ENCODE data around the gene AK6.
"Not testable (repeated sequence)": the region's sequence is repeated elsewhere in the genome, so short reads cannot be mapped to it uniquely, and the experiment has no call there.

AK6 gene

DNA sequence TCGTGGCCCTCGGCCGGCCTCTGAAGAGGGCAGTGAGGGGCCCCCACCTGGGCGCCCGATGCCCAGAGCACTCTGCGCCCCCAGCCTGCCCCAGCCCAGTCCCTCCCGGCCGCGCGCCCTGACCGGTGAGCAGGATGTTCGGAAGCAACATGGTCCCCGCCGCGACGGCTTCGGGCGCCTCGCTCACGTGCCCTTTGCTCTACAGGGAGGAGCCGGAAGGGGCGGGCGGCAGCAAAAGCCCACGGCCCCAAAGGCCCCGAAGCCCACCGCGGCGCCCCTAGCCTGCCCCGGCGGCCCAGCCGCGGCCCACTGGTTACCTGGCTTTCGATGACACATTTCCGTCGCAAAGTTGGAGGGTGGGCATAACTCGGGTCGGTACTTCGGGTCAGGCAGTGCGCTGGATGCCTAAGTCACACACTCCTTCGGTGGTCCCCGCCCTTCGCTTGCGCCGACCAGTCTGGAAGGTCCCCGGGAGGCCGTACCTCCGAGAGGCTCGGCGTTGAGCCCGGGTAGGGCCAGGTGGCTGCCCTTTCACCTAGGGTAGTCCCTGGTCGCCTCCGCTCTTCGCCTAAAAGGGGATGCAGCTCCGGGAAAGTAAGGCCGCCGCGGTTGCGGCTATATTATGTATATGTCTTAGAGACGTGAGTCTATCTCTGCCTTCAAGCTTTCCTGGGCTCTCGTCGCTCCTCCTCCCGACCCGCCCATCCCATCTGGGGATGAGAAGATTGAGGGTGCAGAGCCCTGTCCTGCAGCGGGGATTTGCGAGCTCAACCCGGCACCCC, at the start of gene AK6, which contains the start of the genes RAD17 and TAF9:
TSS of gene AK6 (minus strand) at position 181 of the 782 bp plus-strand sequence. CDS start at position 151, 30 bp downstream.
TSS of gene RAD17 (plus strand) at position 479 of the 782 bp plus-strand sequence. CDS start 2,391 bp downstream, outside the sequence.
TSS of gene TAF9 (minus strand) at position 181 of the 782 bp plus-strand sequence. CDS start 3,783 bp downstream, outside the sequence.
- DNase-seq (ENCODE audit: low spot score), result peak; percentile 94

DNA sequence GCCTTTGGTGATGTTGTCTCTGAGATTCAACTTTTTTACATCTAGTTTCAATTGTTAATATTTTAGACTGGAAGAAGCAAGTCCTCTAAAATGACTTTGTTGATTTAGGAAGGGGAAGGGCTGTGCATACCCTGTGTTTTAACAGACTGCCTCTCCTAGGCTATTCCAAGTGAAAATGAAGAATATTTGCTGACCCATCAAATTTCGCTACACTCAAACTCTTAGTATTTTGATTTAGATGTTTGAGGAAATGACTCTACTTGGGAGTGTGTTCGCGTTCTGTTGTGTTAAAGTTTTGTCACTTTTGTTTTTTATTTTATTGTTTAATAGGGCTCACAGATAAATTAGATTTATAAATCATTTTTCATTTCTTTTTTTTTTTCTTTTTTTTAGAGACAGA, 49.2 kb upstream of the AK6 start:
- DNase-seq (ENCODE audit: low spot score), result no peak

DNA sequence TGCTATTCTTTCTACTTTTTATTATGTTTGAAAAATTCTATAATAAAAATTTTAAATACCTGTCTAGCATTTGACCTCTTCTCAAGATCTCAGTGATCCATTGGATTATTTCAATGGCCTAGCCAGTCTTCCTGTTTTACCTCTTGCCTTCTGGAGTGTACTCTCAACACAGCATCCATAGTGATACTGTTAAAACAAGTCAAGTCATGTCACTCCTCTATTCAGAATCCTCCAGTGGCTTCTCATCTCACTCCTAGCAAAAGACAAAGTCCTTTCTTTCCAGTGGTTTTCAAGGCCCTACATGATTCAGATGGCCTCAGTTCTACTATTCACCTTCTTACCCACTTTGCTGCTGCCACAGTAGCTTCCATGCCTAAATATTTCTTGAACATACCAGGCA, 47.4 kb upstream of the AK6 start:
- no peak for DNase-seq (ENCODE audit: low spot score)

DNA sequence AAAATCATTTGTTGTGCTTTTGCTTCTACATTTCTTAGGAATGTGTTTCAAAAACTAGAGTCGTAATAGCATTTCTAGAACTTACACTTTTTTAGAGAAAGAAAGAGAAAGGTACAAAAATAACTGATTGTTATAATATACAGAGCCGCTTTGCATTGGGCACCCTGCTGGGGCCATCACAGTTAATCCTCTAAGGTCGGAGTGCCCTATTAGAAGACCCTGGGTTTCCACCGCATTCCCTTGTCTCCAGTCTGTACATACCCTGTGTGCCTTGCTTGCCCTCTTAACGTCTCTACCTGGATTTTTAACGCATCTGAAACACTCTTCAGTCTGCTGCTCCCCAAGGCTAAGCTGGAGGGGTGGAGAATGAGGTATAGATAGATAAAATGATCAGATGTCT, 46.9 kb upstream of the AK6 start:
- DNase-seq (ENCODE audit: low spot score), result no peak

DNA sequence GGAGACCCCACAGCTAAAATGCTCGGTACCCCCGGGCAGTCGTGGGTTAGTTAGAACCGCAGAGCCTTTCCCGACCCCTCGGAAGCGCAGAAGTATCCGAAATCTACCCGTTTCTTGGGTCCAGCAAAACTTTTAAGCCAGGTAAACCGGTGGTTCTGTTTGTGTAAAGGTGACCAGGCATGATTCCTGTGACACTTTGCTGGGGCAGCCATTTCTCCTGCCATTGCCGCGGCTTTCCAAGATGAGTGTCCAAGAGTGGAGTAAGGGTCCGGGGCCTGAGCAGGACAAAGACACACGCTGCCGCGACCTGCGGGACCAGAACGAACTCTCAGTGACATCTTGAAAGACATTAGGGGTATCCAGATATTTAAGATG, 46.3 kb upstream of the AK6 start:
- no peak for DNase-seq (ENCODE audit: low spot score)

DNA sequence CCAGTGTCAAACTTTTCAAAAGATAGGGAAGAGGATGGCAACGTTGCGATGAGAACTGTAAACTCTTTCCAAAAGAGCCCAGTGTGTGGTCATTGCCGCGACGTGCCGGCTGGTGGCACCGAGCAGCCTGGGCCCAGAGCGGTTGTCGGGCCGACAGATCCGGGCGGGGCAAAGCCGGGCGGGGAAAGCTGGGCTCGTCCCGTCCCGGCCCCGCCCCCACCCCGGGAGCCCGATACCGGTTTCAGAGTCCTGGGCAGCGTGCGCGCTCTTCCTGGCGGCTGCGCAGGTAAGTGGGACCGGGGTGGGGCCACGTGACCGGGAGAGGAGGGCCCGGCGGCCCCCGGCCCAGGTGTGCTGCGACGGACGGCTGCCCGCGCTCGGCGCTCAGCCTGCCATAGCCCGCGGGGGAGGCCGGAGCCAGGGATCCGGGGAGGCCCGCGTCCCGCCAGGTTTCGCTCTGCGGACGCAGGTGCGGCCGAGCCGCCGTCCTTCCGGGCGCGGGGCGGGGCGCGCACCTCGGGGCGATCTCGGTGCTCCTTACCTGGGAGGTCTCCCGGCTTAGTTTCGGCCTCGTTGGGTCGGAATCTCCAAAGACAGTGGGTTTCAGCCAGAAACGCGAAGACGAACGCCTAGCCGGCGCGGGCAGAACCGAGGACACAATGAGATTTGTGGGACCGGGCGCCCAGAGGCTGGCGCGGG, 45.7 kb upstream of the AK6 start, which contains the start of gene MARVELD2:
TSS of gene MARVELD2 (plus strand) at position 232 of the 699 bp plus-strand sequence. CDS start 4,270 bp downstream, outside the sequence.
- peak; percentile 73 for DNase-seq (ENCODE audit: low spot score)

DNA sequence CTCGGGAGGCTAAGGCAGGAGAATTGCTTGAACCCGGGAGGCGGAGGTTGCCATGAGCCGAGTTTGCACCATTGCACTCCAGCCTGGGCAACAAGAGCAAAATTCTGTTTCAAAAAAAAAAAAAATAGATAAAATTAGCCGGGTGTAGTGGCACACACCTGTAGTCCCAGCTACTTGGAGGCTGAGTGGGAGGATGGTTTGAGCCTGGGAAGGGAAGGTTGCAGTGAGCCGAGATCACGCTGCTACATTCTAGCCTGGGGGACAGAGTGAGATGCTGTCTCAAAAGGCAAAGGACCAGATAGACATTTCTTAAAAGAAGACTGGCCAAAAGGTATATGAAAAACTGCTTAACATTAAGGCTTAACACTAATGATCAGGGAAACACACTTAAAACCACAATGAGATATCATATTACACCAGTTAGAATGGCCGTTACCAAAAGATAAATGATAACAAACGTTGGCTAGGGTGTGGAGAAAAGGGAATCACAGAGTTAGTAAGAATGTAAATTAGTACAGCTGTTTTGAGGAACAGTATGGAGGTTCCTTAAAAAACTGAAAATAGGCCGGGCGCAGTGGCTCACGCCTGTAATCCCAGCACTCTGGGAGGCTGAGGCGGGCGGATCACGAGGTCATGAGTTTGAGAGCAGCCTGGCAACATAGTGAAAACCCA, 35.5 kb upstream of the AK6 start:
- no peak for DNase-seq (ENCODE audit: low spot score)

DNA sequence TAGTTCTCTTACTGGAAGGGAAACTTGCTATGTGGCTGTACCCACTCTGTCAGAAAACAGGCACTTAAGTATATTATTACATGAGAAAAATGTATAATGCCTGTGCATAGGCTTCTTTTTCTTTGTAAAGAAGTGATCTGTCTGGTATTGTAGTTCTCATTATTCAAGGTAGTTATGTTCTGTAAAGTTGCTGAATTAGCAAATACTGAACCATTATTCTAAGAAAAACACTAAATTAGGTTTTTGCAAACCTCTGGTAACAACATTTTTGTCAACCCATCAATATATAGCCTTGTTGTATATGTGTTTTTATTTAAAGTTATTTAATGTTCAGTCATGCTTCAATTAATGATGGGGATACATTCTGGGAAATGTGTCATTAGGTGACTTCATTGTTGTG, 9.1 kb upstream of the AK6 start:
- DNase-seq (ENCODE audit: low spot score), result no peak

DNA sequence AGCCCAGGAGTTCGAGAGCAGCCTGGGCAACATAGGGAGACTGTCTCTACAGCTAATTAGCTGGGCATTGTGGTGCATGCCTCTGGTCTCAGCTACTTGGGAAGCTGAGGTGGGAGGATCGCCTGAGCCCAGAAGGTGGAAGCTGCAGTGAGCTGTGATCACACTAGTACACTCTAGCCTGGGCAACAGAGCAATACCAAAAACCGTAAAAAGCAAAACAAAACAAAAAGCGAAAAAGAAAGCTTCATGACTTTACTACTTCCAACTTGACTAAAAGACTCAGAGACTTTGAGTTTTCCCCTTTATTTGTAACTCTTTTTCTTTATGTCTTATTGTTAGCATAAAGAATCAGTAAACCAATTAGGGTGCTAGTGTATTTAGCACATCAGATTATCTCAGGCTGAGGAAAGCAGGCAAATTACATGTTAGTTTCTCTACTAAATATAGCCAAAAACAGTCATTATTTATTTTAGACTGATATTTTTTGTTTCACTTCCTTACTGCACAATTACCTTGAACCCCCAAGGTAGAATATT, 5.7 kb upstream of the AK6 start:
- DNase-seq (ENCODE audit: low spot score), result no peak

DNA sequence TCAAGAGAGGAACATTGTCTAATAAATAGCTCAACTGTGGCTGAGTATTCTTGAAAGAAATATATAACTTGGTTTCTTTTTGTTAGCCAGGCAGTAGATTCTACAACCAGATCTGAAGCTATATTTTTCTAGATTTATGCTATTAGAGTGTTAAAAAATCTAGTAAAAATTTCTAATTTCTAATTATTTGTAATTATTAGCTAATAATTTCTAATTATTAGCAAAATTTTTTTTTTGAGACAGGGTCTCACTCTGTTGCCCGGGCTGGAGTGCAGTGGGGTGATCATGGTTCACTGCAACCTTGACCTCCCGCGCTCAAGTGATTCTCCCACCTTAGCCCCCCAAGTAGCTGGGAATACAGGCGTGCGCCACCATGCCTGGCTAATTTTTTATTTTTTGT, 3.1 kb upstream of the AK6 start:
- no peak for DNase-seq (ENCODE audit: low spot score)

DNA sequence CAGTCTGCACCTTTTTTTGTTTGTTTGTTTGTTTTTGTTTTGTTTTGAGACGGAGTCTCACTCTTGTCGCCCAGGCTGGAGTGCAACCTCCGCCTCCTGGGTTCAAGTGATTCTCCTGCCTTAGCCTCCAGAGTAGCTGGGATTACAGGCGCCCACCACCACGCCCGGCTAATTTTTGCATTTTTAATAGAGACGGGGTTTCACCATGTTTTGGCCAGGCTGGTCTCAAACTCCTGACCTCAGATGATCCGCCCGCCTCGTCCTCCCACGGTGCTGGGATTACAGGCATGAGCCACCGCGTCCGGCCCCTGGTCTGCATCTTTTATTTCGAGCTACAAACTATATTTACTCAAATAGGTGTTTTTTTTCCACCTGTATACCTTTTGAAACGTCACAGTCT, 1.0 kb upstream of the AK6 start:
- DNase-seq (ENCODE audit: low spot score), result not testable (repeated sequence)

DNA sequence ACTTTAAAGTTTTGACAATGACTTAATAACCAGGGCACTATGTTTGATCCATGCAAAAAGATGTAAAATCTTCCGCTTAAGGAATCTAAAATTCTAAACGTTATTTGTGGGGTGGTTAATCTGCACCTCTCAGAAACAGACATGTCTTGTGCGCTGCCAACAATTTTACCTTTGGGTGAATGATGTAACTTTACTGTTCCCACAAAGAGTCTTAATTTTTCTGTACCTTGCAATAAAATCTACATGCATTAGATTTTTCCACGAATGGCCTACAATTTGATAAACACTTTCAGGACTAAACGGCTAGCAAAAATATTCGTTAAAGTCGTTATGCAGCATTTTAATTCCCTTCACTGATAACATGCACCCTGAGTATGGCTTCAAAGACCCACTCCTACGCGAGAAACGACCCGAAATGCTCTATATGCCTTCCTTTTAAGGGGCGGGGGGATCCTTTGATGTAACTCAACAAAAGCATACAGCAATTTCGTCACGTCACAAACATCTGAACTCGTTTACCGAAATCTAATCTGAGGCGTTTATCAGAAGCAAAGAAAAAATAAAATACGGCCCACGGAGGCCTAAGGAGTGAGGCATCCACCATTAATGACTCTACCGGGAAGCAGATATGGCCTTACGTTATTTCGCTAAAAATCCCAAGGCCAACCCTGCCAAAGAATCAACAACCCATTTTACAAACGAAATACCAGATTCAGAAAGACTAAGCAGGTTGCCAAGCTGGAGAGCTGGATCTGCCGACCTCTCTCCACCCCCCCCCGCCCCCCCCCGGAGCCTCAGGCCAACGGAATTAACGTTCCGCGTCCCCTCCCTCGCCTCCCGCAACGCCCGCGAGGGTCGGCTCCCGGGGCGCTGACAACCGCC, 621 bp downstream of the AK6 start:
- peak; percentile 65 for DNase-seq (ENCODE audit: low spot score)

DNA sequence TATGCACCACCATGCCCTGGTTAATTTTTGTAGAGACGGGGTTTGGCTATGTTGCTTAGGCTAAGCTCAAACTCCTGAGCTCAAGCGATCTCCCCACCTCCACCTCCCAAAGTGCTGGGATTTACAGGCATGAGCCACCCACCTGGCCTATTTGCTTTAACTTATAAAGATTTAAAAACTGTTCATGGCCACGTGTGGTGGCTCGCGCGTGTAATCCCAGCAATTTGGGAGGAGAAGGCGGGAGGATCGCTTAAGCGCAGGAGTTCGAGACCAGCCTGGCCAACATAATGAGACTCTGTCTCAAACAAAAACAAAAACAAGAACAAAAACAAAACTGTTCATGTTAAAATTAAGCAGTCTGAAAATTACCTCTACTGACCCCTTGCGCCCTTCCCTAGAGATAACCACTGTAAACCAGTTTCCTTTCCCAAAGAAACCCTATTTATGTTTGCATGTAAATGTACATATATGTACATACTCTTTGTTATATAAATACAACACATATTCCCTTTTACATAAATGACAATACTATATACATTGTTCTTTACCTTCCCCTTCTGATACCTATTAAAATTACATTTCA, 1.5 kb downstream of the AK6 start:
- DNase-seq (ENCODE audit: low spot score), result peak; percentile 32

DNA sequence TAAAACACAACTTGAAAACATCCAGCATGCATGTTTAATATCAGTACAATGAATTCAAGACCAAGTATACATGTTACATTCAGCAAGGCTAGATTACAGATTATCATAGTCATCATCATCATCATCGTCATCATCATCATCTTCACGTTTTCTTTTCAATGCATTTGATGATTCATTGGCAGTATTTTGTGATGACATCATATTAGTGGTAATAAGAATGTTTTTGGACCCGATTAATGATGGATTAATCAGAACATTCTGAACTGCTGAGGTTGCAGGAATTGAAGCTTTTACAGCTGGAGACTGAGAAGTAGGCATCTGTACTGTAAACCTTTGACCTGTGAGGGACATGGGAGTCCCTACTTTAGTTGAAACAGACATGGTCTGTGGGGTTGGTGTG, 4.5 kb downstream of the AK6 start:
- no peak for DNase-seq (ENCODE audit: low spot score)

DNA sequence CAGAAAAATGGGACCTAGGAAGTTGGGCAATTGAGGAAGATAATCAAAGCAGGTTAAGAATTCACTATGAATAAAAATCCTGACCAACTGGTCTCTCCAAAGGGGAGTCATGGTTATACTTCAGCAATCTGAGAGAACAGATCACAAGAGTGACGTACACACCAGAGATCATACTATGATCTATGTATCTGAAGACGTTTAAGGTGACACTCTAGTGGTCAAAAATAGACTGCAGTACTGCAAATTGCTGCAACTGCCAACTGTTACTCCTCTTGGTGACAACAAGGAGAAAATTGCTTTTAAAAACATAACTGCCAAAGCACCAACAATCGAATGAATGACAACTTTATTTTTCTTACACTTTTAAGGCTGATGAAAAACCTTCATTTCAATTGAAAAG, 4.9 kb downstream of the AK6 start:
- no peak for DNase-seq (ENCODE audit: low spot score)

DNA sequence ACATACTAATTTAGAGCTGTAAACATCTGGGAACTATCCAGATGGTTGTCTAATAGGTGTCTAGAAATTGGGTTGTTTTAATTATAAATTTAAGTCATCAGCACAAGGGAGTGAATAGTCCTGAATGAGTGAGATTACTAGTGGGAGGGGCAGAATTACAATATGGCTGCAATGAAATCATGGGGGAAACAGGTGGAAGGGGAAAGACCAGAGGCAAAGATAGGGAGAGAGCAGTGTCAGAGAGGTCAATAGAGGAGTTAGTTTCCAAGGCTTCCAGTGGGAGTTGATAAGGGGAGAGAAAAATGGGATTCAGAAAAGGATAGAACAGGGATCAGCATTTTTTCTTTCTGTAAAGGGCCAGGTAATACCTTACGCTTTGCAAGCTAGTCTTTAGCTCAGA, 8.9 kb downstream of the AK6 start:
- DNase-seq (ENCODE audit: low spot score), result no peak

DNA sequence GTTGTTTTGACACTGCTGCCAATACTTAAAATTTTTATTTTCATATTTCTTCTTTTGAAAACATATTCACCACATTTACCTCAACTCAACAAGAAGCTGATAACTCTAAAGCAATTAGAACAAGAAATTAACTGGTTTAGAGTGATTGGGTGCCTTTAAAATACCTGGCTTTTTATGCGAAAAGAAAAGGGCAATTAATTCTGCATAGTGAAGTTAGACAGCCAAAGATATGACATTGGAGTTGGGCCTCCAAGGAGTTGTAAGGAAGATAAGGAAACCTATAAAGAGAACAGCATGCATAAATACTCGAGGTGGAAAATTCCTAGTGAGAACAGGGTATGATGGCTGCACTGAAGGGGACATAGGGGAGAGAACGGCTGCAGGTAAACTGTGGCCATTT, 9.6 kb downstream of the AK6 start:
- no peak for DNase-seq (ENCODE audit: low spot score)

DNA sequence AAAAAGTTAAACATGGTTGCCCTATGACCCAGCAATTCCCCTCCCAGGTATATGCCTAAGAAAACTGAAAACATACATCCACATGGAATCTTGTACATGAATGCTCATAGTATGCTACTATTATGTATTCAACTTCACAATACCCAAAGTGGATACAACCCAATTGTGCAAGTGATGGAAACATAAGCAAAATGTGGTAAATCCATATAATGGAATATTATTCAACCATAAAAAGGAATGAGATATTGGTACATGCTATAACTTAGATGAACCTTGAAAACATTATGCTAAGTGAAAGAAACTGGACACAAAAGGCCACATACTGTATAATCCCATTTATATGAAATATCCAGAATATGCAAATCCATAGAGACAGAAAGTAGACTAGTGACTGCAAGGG, 18.7 kb downstream of the AK6 start:
- no peak for DNase-seq (ENCODE audit: low spot score)

DNA sequence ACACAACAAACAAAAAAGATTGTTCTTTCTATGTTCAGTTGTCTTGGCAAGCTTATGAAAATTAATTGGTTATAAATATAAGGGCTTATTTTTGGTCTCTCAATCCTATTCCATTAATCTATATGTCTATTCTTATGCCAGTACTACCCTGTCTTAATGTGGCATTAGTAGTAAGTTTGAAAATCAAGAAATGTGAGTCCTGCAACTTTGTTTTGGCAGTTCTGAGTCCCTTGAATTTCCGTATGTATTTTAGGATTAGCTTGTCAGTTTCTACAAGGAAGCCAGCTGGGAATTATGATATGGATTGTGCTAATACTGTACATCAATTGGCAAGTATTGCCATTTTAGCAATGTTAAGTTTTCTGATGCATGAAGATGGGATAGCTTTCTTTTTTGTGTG, 26.2 kb downstream of the AK6 start:
- DNase-seq (ENCODE audit: low spot score), result no peak

DNA sequence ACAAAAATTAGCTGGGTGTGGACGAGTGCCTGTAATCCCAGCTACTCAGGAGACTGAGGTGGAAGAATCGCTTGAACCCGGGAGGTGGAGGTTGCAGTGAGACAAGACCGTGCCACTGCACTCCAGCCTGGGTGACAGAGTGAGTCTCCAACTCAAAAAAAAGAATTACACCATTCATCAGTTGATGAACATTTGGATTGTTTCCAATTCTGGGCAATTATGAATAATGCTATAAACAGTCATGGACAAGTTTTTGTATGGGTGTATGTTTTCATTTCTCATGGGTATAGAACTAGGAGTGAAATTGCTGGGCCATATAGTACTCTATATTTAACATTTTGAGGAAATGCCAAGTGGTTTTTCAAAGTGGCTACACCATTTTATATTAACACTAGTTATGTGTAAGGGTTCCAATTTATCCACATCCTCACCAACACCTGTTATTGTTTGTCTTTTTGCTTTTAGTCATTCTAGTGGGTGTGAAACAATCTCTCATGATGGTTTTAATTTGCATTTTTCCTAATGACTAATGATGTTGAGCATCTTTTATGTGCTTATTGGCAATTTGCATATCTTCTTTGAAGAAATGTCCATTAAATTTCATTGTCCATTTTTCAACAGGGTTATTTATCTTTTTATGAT, 27.7 kb downstream of the AK6 start:
- no peak for DNase-seq (ENCODE audit: low spot score)
